IMR-90 (cell line): ENCODE measurements around the gene LACC1. TPM values are rescaled to one million over a fixed set of nuclear protein-coding genes. Genes with fewer than 3 reads are reported as not detected.

ENCODE experiments used
- ATAC-seq: fragments of 200-7000 bp; cut with Tn5 transposase; 2 replicates; pipeline ENCODE4 v1.9.1; 2020; ENCODE audit warnings: low read depth, mild to moderate bottlenecking, moderate library complexity
- BruUV-seq: library from RNA; stranded (reverse); fragments of 400-500 nt; replicated peaks from 2 replicates; lab custom pipeline; 2021; lab: Mats Ljungman, UMichigan
- CTCF ChIA-PET: fragments of 300-600 bp; formaldehyde crosslinking; extraction: SDS; loops from one replicate; lab custom pipeline; 2021; ENCODE audit warnings: antibody characterized with exemption; lab: Yijun Ruan, JAX
- POLR2A ChIA-PET: fragments of 300-600 bp; sonication (Branson Sonifier 250); formaldehyde crosslinking; loops from one replicate; lab custom pipeline; 2022; ENCODE audit warnings: antibody characterized with exemption; ENCODE audit not compliant: unreplicated experiment; lab: Charles Lee
- DNase-seq: peaks from one replicate; pipeline ENCODE4 v3.0.0; 2013
- H2AFZ ChIP-seq: replicated peaks from 2 replicates; pipeline ENCODE3; 2013; ENCODE audit warnings: low read length, mild to moderate bottlenecking; ENCODE audit not compliant: poor library complexity
- H2AK5ac ChIP-seq: 2 replicates; pipeline ENCODE4 v1.6.1; 2013; ENCODE audit warnings: low read depth, low read length, inconsistent platforms
- H2AK9ac ChIP-seq: replicated peaks from 2 replicates; pipeline ENCODE3; 2013; ENCODE audit warnings: mild to moderate bottlenecking, low read depth, low read length, moderate library complexity; ENCODE audit not compliant: poor library complexity
- H2BK120ac ChIP-seq: 2 replicates; pipeline ENCODE4 v1.6.1; 2013; ENCODE audit warnings: low read depth, low read length, inconsistent platforms
- H2BK15ac ChIP-seq: 3 replicates; pipeline ENCODE4 v1.6.1; 2013; ENCODE audit warnings: low read depth, low read length, inconsistent platforms
- H2BK20ac ChIP-seq: 2 replicates; pipeline ENCODE4 v1.6.1; 2013; ENCODE audit warnings: low read depth, mild to moderate bottlenecking, inconsistent platforms, low read length, moderate library complexity
- H2BK5ac ChIP-seq: 2 replicates; pipeline ENCODE4 v1.6.1; 2013; ENCODE audit warnings: mild to moderate bottlenecking, low read depth, low read length, inconsistent platforms; ENCODE audit not compliant: poor library complexity, severe bottlenecking
- H3K14ac ChIP-seq: replicated peaks from 2 replicates; pipeline ENCODE4 v1.6.1; 2013; ENCODE audit warnings: low read depth, low read length, inconsistent platforms
- H3K18ac ChIP-seq: 2 replicates; pipeline ENCODE4 v1.6.1; 2013; ENCODE audit warnings: low read depth, low read length, control low read depth
- H3K23ac ChIP-seq: 2 replicates; pipeline ENCODE4 v1.6.1; 2013; ENCODE audit warnings: low read depth, low read length, inconsistent platforms
- H3K27ac ChIP-seq: 2 replicates; pipeline ENCODE4 v1.5.1; 2013; ENCODE audit warnings: mild to moderate bottlenecking, control low read depth, low read length; ENCODE audit not compliant: insufficient read depth
- H3K27me3 ChIP-seq: 2 replicates; pipeline ENCODE4 v1.6.1; 2013; ENCODE audit warnings: low read length; ENCODE audit not compliant: control insufficient read depth, insufficient read depth
- H3K36me3 ChIP-seq: 2 replicates; pipeline ENCODE4 v1.6.1; 2013; ENCODE audit warnings: low read length, mixed read lengths; ENCODE audit not compliant: control insufficient read depth, insufficient read depth
- H3K4ac ChIP-seq: 2 replicates; pipeline ENCODE4 v1.6.1; 2013; ENCODE audit warnings: low read depth, low read length, inconsistent platforms
- H3K4me1 ChIP-seq: 2 replicates; pipeline ENCODE4 v1.6.1; 2013; ENCODE audit warnings: low read length, mixed read lengths; ENCODE audit not compliant: control insufficient read depth, insufficient read depth
- H3K4me2 ChIP-seq: 2 replicates; pipeline ENCODE4 v1.6.1; 2013; ENCODE audit warnings: low read depth, mild to moderate bottlenecking, control low read depth, low read length, moderate library complexity
- H3K4me3 ChIP-seq: 2 replicates; pipeline ENCODE4 v1.5.1; 2013; ENCODE audit warnings: low read depth, mild to moderate bottlenecking, control low read depth, low read length, moderate library complexity; ENCODE audit not compliant: insufficient read depth
- H3K56ac ChIP-seq: 2 replicates; pipeline ENCODE4 v1.6.1; 2013; ENCODE audit warnings: low read length, inconsistent platforms; ENCODE audit not compliant: insufficient read depth; ENCODE audit errors: extremely low read depth
- H3K79me1 ChIP-seq, 2 experiments: 2 replicates each; pipeline ENCODE4 v1.6.1; 2013; ENCODE audit warnings: low read length in 2 of 2, inconsistent platforms in 1 of 2, low read depth in 1 of 2
- H3K9ac ChIP-seq: 2 replicates; pipeline ENCODE4 v1.6.1; 2013; ENCODE audit warnings: low read depth, low read length, control low read depth
- H3K9me1 ChIP-seq: 2 replicates; pipeline ENCODE4 v1.6.1; 2013; ENCODE audit warnings: low read length, inconsistent platforms; ENCODE audit not compliant: insufficient read depth
- H3K9me3 ChIP-seq: 2 replicates; pipeline ENCODE4 v1.6.1; 2013; ENCODE audit warnings: low read length; ENCODE audit not compliant: control insufficient read depth, insufficient read depth
- H4K20me1 ChIP-seq: 2 replicates; pipeline ENCODE4 v1.6.1; 2013; ENCODE audit warnings: low read length, inconsistent platforms; ENCODE audit not compliant: insufficient read depth
- H4K5ac ChIP-seq: 2 replicates; pipeline ENCODE4 v1.6.1; 2013; ENCODE audit warnings: mild to moderate bottlenecking, low read depth, low read length, control low read depth
- H4K8ac ChIP-seq, 2 experiments: 2 replicates each; pipeline ENCODE4 v1.6.1; 2013; ENCODE audit warnings: low read depth in 2 of 2, low read length in 2 of 2, control low read depth in 1 of 2, inconsistent platforms in 1 of 2
- H4K91ac ChIP-seq: 2 replicates; pipeline ENCODE4 v1.6.1; 2013; ENCODE audit warnings: low read depth, low read length, inconsistent platforms; ENCODE audit not compliant: insufficient read depth
- BHLHE40 ChIP-seq: fragments of 150-350 bp; IDR thresholded peaks from 2 replicates; pipeline ENCODE4 v1.6.1; 2016; ENCODE audit warnings: mild to moderate bottlenecking, low read depth, low read length
- CHD1 ChIP-seq: IDR thresholded peaks from 2 replicates; pipeline ENCODE4 v1.6.1; 2012; ENCODE audit warnings: low read depth, low read length, improper control_type of control experiment
- CTCF ChIP-seq: conservative IDR thresholded peaks from 2 replicates; pipeline ENCODE4 v1.5.1; 2012; ENCODE audit warnings: mild to moderate bottlenecking, low read depth, low read length, improper control_type of control experiment
- ELK1 ChIP-seq: fragments of 150-350 bp; IDR thresholded peaks from 2 replicates; pipeline ENCODE4 v1.6.1; 2016; ENCODE audit warnings: low read depth, mild to moderate bottlenecking, low read length, moderate library complexity, borderline replicate concordance
- MAFK ChIP-seq: IDR thresholded peaks from 2 replicates; pipeline ENCODE4 v1.6.1; 2012; ENCODE audit warnings: low read depth, low read length, improper control_type of control experiment
- MAZ ChIP-seq: IDR thresholded peaks from 2 replicates; pipeline ENCODE4 v1.6.1; 2012; ENCODE audit warnings: low read depth, mild to moderate bottlenecking, low read length, improper control_type of control experiment, moderate library complexity, borderline replicate concordance
- MXI1 ChIP-seq: IDR thresholded peaks from 2 replicates; pipeline ENCODE4 v1.6.1; 2012; ENCODE audit warnings: low read depth, mild to moderate bottlenecking, low read length, moderate library complexity, borderline replicate concordance
- RAD21 ChIP-seq: IDR thresholded peaks from 2 replicates; pipeline ENCODE4 v1.6.1; 2012; ENCODE audit warnings: low read length, improper control_type of control experiment
- RFX5 ChIP-seq: IDR thresholded peaks from 2 replicates; pipeline ENCODE4 v1.8.0; 2012; ENCODE audit warnings: low read depth, mild to moderate bottlenecking, low read length, moderate library complexity
- WGBS, 2 experiments: methylation state at CpG; one replicate each; pipeline versions ENCODE4 v1.1.5 to v1.1.7; 2013; ENCODE audit warnings: missing lambda C conversion rate in 2 of 2; ENCODE audit not compliant: insufficient read length in 1 of 2; ENCODE audit errors: extremely low coverage in 2 of 2; 5-methylcytosine and 5-hydroxymethylcytosine counted together
- dilution Hi-C: fragments of 300-500 bp; cut with HindIII; formaldehyde crosslinking; loops from one replicate; pipeline ENCODE4 v1.14.3; 2018; ENCODE audit warnings: low sequenced_read_pairs; ENCODE audit not compliant: unreplicated experiment
- in situ Hi-C: fragments of 300-500 bp; cut with MboI; formaldehyde crosslinking; loops from 3 replicates; pipeline ENCODE4 v1.14.3; 2019; ENCODE audit warnings: low sequenced_read_pairs, inconsistent platforms, mixed read lengths
- intact Hi-C: fragments of 100-400 bp; cut with micrococcal nuclease; formaldehyde crosslinking; loops from 2 replicates; pipeline ENCODE4 v1.10.0; 2022
- polyA plus RNA-seq, 3 experiments: library from polyadenylated mRNA; depleted of rRNA; stranded (reverse); fragments of >200 nt; gene quantifications; 2 replicates each; pipeline ENCODE4 v1.2.3, GENCODE V29; 2012; ENCODE audit warnings: low replicate concordance in 1 of 3
- total RNA-seq: library from RNA; depleted of rRNA; stranded (reverse); fragments of >200 nt; gene quantifications from 2 replicates; pipeline ENCODE4 v1.2.3, GENCODE V29; 2012

The LACC1 gene
- total and polyA plus RNA-seq, 2 of the 4 experiments (the other 2 are of a cell fraction), result 3.2 to 4.7 TPM

GRCh38 chr13:43864921-43865320 is 14.8 kb upstream of the LACC1 start:
- POLR2A ChIA-PET, result no interaction called here
- WGBS, 2 experiments, result no CpG with 5 or more reads among the region's 4 CpGs

More at GRCh38 chr13:43864921-43865320, 14.8 kb upstream of the LACC1 start:
- Histone ChIP-seq H2BK120ac (peak overlapping the region; percentile 57; the same call in 1 of the 2 replicates), H3K4ac (no peak overlapping the region; the same call in 1 of the 2 replicates), H4K20me1 (no peaks in the 10 kb centered on the region), H3K27ac (peak overlapping the region; percentile 16; the same call in 1 of the 2 replicates), H3K4me1 (no peaks in the 10 kb centered on the region; the same call in 1 of the 2 replicates), H2AK5ac (peak overlapping the region; percentile 80; the same call in 1 of the 2 replicates), H3K4me2 (no peak overlapping the region), H3K56ac (no peak overlapping the region), H4K8ac (no peak overlapping the region; a peak in 1 of 4 replicates), H3K18ac (peak overlapping the region; percentile 61; the same call in 1 of the 2 replicates), H2AFZ (no peak overlapping the region), H4K91ac (no peak overlapping the region; the same call in 1 of the 2 replicates), H3K4me3 (no peak overlapping the region), H2AK9ac (no peak overlapping the region), H4K5ac (peak overlapping the region; percentile 81; the same call in 1 of the 2 replicates), H3K79me1 (no peaks in the 10 kb centered on the region), H3K9ac (no peak overlapping the region), H3K23ac (no peak overlapping the region), H2BK5ac (peak overlapping the region; percentile 1), H3K14ac (no peak overlapping the region), H2BK15ac (no peak overlapping the region; the same call in 2 of the 3 replicates), H3K9me3 (no peaks in the 10 kb centered on the region; the same call in 1 of the 2 replicates), H2BK20ac (peak overlapping the region; percentile 66), H3K36me3 (no peaks in the 10 kb centered on the region), H3K9me1 (no peaks in the 10 kb centered on the region), H3K27me3 (no peaks in the 10 kb centered on the region)
- dilution Hi-C loops, result no loop called here
- no TSS peak for BruUV-seq
- TF ChIP-seq CTCF, result no peak
- TF ChIP-seq MAFK, result no peak
- no peak for TF ChIP-seq BHLHE40
- TF ChIP-seq RFX5, result no peak
- no peak for TF ChIP-seq MXI1
- no peak for TF ChIP-seq RAD21
- TF ChIP-seq CHD1, result no peak
- no peak for TF ChIP-seq MAZ
- no peak for TF ChIP-seq ELK1
- DNase-seq, result no peak
- ATAC-seq, result no peak
- in situ Hi-C loops, result no loop called here
- CTCF ChIA-PET, result no interaction called here
- intact Hi-C loops, result no loop called here
